ENCODE results near the gene PRSS22.

The PRSS22 gene

DNA sequence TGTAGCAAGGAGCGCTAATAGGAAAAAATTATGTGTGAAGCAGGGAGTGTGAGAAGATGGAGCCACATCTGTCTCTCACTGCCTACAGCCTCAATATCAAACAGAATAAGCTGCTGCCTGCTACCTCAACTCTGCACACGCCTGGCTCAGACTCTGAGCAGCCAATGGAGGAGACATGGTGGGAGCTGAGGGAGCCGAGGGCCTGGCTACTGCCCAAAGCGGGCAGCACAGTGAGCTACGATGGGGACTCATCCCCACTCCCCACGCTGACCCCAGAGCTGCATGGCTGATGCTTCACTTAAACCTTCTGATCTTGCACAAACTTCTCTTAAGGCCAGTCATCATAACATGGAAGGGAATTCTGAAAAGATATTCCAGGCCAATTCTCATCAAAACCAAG lies 14.0 kb upstream of the PRSS22 start:
- H3K4me3 ChIP-seq (ENCODE audit: low read depth, low read length): no peak overlapping the region
- POLR2A ChIA-PET: no interaction called here
- TF ChIP-seq, protein P1, sequence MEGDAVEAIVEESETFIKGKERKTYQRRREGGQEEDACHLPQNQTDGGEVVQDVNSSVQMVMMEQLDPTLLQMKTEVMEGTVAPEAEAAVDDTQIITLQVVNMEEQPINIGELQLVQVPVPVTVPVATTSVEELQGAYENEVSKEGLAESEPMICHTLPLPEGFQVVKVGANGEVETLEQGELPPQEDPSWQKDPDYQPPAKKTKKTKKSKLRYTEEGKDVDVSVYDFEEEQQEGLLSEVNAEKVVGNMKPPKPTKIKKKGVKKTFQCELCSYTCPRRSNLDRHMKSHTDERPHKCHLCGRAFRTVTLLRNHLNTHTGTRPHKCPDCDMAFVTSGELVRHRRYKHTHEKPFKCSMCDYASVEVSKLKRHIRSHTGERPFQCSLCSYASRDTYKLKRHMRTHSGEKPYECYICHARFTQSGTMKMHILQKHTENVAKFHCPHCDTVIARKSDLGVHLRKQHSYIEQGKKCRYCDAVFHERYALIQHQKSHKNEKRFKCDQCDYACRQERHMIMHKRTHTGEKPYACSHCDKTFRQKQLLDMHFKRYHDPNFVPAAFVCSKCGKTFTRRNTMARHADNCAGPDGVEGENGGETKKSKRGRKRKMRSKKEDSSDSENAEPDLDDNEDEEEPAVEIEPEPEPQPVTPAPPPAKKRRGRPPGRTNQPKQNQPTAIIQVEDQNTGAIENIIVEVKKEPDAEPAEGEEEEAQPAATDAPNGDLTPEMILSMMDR (IDR thresholded peaks at IDR 0.05; ENCODE audit: insufficient read depth, low read length, missing control alignments): no peak
- no peak for DNase-seq (ENCODE audit: low read depth, low spot score)
- CTCF ChIA-PET: interaction anchor here (0.9 to 22.9 kb wide), 7 partner anchors 11 to 119 kb away, joined by 3 to 396 read pairs (median 9); partner anchors contain the start of genes FLYWCH2 and SRRM2

DNA sequence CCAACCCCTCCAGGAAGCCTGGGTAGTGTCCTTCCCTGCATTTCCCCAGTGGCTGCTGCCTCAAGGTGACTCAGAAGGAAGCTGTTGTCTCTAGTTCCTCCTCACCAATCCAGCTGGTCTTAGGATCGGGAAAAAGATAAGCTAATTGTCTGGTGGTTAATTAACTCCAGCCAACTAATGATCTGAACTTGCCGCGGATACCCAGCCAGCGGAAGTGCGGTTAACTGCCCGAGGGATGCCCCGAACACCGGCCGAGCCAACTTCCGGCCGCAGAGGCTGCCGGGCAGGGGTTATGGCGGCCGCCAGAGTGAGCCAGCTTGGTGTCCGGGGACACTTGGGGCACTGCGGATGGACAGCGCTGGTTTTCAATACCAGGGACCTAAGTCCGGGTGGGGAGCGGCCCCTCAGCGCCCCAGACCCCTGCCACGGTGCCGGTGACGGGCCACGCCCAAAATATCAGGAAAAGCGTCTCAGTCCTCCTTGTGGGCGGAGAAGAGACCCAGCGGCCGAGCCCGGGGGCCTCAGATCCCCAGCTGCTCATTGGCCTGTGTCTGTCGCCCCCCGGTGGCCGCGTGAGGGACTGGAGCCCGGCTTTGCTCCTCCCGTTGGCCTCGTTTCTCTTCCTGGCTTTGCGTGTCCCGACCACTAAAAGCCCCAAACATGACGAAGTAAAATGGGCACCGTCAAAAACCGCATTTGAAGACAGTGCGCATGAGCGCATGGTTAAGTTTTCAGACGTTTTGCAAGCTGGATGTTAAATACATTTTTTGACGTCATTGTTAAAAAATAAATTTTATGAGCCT lies 10.2 kb upstream of the PRSS22 start:
- ChIA-PET POLR2A (interaction anchor here (0.9 to 1.6 kb wide), 6 partner anchors 14 to 115 kb away, joined by 5 to 12 read pairs (median 6); partner anchors contain the start of genes ELOB, FLYWCH2 and SRRM2), CTCF (interaction anchor here (0.7 to 22.9 kb wide), 33 partner anchors 9 to 148 kb away, joined by 3 to 396 read pairs (median 6); partner anchors contain the start of genes FLYWCH2, PRSS27, PRSS41 and SRRM2)
- H3K4me3 ChIP-seq (ENCODE audit: low read depth, low read length): peak overlapping the region; percentile 70
- peak; percentile 51 for DNase-seq (ENCODE audit: low read depth, low spot score)
- TF ChIP-seq, protein P1 (IDR thresholded peaks at IDR 0.05; ENCODE audit: insufficient read depth, low read length, missing control alignments): peak; percentile 98

DNA sequence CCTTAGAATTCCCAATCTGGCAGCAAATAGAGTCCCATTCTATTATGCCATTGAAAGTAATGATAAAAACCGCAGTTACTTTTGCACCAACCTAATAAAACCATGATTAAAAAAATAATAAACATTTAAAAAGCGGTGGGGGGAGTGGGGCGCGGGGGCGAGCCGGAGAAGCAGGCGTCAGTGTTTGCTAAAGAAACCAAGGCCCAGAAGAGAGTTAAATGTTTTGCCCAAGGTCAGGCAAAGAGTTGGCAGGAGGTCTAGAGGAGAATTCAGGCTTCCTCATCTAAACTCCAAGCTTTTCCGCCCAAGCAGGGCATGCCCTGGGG lies 9.7 kb upstream of the PRSS22 start:
- TF ChIP-seq, protein P1 (IDR thresholded peaks at IDR 0.05; ENCODE audit: insufficient read depth, low read length, missing control alignments): no peak
- peak overlapping the region; percentile 70 for H3K4me3 ChIP-seq (ENCODE audit: low read depth, low read length)
- POLR2A ChIA-PET: interaction anchor here (0.9 to 1.6 kb wide), 5 partner anchors 15 to 114 kb away, joined by 6 to 12 read pairs (median 7); partner anchors contain the start of genes ELOB, FLYWCH2 and SRRM2
- CTCF ChIA-PET: interaction anchor here (0.9 to 22.9 kb wide), 27 partner anchors 9 to 147 kb away, joined by 3 to 396 read pairs (median 8); partner anchors contain the start of genes FLYWCH2, PRSS27, PRSS41 and SRRM2
- no peak for DNase-seq (ENCODE audit: low read depth, low spot score)

DNA sequence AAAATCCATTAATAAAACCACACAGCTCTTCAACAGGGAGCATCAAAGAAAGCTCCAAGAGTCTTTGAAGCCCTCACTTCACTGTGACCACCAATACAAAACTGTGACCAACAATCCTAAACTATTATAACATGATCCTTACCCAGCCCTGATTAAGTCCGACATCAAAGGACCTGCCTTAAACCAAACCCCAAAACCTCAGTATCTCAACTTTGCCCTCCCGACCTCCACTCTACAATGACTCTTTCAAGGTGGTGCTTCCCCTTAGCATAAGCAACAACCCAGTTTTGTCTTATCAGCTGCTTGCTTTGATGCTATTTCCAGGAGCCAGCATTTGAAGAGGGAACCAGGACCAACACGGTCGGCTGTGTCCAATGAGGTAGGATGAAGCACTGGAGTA lies 8.5 kb upstream of the PRSS22 start:
- TF ChIP-seq, protein P1 (IDR thresholded peaks at IDR 0.05; ENCODE audit: insufficient read depth, low read length, missing control alignments): no peak
- no peak overlapping the region for H3K4me3 ChIP-seq (ENCODE audit: low read depth, low read length)
- ChIA-PET CTCF (interaction anchor here (1.4 to 22.9 kb wide), 4 partner anchors 23 to 55 kb away, joined by 5 to 396 read pairs (median 86); no protein-coding TSS in a partner anchor), POLR2A (no interaction called here)
- DNase-seq (ENCODE audit: low read depth, low spot score): no peak

GRCh38 chr16:2865651-2866050 lies 7.7 kb upstream of the PRSS22 start:
- DNase-seq (ENCODE audit: low read depth, low spot score): no peak
- TF ChIP-seq, protein P1 (IDR thresholded peaks at IDR 0.05; ENCODE audit: insufficient read depth, low read length, missing control alignments): no peak
- CTCF ChIA-PET: interaction anchor here (1.4 to 22.9 kb wide), 3 partner anchors 26 to 56 kb away, joined by 5 to 396 read pairs (median 134); no protein-coding TSS in a partner anchor
- no peak overlapping the region for H3K4me3 ChIP-seq (ENCODE audit: low read depth, low read length)
- POLR2A ChIA-PET: no interaction called here
